ENCODE measurements around the gene TCF19. TPM values are rescaled to one million over a fixed set of nuclear protein-coding genes. Genes with fewer than 3 reads are reported as not detected.
"Not testable (repeated sequence)": the region's sequence is repeated elsewhere in the genome, so short reads cannot be mapped to it uniquely, and the experiment has no call there.

TCF19 gene
- total and polyA plus RNA-seq, 9 donors, result 3.9 to 9.9 (median 7.1) TPM

DNA sequence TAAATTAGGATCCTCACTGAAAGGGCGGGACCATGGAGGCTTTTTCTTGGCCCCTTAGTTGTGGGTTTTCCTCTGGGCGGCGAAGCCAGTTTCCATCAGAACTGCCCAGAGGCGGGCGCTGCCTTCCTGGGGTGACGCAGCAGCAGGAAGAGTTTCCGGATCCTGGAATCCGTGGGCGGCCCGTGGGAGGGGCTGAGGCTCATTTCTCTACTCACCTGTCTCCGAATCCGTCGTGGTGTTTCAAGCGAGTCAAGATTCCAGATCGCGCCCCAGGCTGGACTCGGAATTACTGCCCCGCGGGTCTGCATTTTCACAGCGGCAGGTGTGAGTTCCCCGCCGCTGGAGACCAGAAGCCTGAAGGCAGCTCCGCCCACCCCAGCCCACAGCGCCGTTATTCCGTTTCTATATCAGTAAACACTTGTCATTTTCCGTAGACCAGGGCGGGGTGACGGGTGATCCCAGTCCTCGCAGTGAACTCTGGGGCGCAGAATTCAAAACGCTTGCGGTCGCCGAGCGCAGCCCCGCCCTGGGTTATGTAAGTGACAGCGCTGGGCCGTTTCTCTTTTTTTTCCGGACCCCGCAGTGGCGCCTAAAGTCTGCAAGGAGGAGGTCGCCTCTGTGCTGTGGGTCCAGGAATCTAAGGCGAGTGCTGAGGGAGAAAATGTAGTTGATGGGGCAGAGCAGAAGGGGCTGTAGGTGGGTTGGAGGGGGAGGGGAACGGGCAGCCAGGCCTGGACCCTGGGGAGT lies 39.3 kb downstream of the TCF19 start:
- Histone ChIP-seq H3K9me3 (no peaks in the 10 kb centered on the region), H3K36me3 (no peaks in the 10 kb centered on the region), H3K27ac (peak overlapping the region; percentile 80 to 88), H3K4me3 (peak overlapping the region; percentile 81), H3K27me3 (no peaks in the 10 kb centered on the region), H3K4me1 (ENCODE audit: insufficient read depth) (peaks cover 2% of the 10 kb centered on the region)
- WGBS, 3 donors, result 0% methylated on average over 44 to 45 of the region's 45 CpGs
- intact Hi-C loops (cut with DNase I), result loop anchor here (5.0 to 10.0 kb wide), 3 partner anchors 157 to 170 kb away; partner anchors contain the start of gene HLA-B (in 1 of the 4)
- peak; percentile 88 to 91 (median 89) for DNase-seq
- TF ChIP-seq POLR2A (IDR thresholded peaks at IDR 0.05), result peak; percentile 78
- TF ChIP-seq, protein P1, sequence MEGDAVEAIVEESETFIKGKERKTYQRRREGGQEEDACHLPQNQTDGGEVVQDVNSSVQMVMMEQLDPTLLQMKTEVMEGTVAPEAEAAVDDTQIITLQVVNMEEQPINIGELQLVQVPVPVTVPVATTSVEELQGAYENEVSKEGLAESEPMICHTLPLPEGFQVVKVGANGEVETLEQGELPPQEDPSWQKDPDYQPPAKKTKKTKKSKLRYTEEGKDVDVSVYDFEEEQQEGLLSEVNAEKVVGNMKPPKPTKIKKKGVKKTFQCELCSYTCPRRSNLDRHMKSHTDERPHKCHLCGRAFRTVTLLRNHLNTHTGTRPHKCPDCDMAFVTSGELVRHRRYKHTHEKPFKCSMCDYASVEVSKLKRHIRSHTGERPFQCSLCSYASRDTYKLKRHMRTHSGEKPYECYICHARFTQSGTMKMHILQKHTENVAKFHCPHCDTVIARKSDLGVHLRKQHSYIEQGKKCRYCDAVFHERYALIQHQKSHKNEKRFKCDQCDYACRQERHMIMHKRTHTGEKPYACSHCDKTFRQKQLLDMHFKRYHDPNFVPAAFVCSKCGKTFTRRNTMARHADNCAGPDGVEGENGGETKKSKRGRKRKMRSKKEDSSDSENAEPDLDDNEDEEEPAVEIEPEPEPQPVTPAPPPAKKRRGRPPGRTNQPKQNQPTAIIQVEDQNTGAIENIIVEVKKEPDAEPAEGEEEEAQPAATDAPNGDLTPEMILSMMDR (IDR thresholded peaks at IDR 0.05), result peak in 2 of 3 donors; percentile 6 to 17
- peak; percentile 29 for TF ChIP-seq EP300 (IDR thresholded peaks at IDR 0.05)

DNA sequence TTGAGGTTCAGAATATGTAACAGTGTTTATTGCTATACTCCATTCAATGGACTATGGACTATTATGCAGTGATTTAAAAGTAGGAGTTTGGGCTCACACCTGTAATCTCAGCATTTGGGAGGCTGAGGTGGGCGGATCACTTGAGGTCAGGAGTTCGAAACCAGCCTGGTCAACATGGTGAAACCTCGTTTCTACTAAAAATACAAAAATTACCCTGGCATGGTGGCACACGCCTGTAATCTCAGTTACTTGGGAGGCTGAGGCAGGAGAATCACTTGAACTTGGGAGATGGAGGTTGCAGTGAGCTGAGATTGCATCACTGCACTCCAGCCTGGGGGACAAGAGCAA lies 40.7 kb downstream of the TCF19 start:
- not testable (repeated sequence) for H3K9me3 ChIP-seq; H3K36me3 ChIP-seq; DNase-seq; H3K27ac ChIP-seq; H3K4me3 ChIP-seq; H3K4me1 ChIP-seq (ENCODE audit: insufficient read depth); H3K27me3 ChIP-seq
- 93 to 95% (median 93%) methylated on average over 4 of the region's 4 CpGs for WGBS, 3 donors
- intact Hi-C loops (cut with DNase I), result loop anchor here (5.0 to 10.0 kb wide), 3 partner anchors 156 to 168 kb away; partner anchors contain the start of gene HLA-B (in 1 of the 4)

DNA sequence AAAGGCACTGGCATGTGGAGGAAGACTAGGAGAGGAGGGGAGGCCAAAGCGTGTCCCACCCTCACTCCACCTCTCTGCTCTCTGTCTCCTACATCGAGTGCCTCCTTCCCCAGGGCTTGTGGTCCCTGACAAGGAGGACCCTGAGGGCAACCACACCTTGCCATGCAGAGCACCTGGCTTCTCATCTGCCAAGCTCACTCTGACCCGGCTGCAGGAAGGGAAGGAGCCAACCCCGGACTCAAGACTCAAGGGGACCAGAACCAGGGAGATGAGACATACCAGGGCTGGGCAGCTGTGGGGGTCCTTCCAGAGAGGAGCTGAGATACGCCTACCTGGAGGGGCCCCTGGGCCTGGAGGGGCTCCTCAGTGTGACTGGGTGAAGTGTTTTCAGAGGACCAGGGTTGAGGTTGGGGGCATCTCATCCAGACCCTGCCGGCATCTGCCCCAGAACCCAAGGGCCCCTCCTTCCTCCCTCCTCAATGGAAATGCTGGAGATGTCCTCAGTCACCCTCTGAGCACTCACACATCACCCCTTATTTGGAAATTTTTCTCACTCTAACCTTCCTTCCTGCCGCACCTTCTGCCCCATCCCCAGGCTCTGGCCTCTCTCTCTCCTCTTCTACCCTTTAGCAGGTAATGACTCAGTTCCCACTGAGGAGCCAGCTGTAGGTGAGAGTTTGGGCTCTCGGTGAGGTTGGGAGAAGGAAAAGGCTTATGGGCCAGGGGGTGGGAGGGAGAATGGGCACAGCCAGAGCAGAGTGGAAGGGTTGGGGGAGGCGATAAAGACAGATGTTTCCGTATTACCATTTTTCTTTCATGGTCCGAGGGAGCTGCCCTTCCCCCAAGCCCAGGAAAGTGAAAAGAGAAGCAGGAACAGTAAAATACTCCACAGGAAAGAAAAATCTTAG lies 44.1 kb downstream of the TCF19 start:
- Histone ChIP-seq H3K4me3 (no peak overlapping the region), H3K9me3 (no peaks in the 10 kb centered on the region), H3K27me3 (no peaks in the 10 kb centered on the region), H3K27ac (no peak overlapping the region), H3K4me1 (ENCODE audit: insufficient read depth) (peaks cover 3% of the 10 kb centered on the region), H3K36me3 (no peaks in the 10 kb centered on the region)
- WGBS, 3 donors, result 53 to 55% (median 54%) methylated on average over 11 of the region's 11 CpGs
- TF ChIP-seq, protein P1 (IDR thresholded peaks at IDR 0.05), result no peak
- no peak for TF ChIP-seq POLR2A (IDR thresholded peaks at IDR 0.05)
- no peak for TF ChIP-seq EP300 (IDR thresholded peaks at IDR 0.05)
- DNase-seq, result no peak
- intact Hi-C loops (cut with DNase I), result loop anchor here in 1 of 4 donors (5.0 kb wide), 1 partner anchor 155 kb away; the partner anchor contains the start of gene HLA-B

DNA sequence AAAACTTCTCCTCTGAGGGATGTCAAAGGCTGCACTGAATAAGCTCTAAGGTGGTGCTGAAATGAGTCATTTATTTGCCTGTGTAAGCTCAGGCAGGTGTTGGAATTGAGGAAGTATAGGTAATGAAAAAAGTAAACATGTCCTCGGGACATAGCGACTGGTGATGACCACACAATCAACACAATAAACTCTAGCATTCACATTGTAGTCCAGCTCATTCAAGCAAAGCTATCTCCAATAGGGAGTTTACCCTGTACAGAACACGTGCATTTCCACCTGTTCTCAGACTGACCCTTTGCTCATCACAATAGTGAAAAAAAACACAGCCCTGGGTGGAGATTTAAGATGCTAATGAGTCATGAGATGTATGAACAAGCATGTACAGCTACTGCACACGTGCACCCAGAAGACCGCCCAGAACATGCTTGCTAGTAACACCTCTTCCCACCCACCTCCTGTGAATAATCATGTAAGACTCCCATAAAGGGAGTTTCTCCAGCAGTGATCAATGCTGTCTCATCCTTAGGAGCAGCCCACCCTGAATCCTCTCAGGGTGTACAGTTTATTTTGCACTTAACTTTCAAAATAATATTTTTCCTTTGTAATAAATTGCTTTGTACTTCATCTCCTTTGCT lies 45.1 kb downstream of the TCF19 start:
- Histone ChIP-seq H3K9me3 (no peaks in the 10 kb centered on the region), H3K27ac (peak overlapping the region in 1 of 2 donors; percentile 29), H3K4me1 (ENCODE audit: insufficient read depth) (peaks cover 3% of the 10 kb centered on the region), H3K36me3 (no peaks in the 10 kb centered on the region), H3K4me3 (peak overlapping the region; percentile 40), H3K27me3 (no peaks in the 10 kb centered on the region)
- intact Hi-C loops (cut with DNase I), result loop anchor here in 1 of 4 donors (5.0 kb wide), 1 partner anchor 154 kb away; the partner anchor contains the start of gene HLA-B
- TF ChIP-seq EP300 (IDR thresholded peaks at IDR 0.05) (no peak), POLR2A (IDR thresholded peaks at IDR 0.05) (no peak)
- no peak for DNase-seq
- WGBS, 3 donors, result 7 to 38% (median 11%) methylated on average over 5 of the region's 5 CpGs

DNA sequence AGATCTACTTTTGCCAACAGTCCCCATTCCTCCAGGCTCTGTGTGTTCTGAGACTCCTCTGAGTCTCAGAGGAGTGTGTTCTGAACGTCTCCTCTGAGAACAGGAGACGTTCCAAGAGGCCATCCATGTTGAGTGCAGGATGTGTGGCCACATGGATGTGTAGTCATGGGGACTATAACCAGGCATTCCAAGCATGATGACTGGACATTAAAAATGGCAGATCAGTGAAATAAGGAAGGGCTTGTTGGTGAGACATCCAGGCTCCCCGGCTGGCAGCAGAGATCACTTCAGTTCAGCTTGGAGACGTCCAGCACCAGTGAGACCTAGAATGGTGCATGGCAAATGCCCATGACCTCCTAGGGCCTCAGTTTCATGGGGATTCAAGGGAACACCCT lies 46.4 kb downstream of the TCF19 start:
- WGBS, 3 donors, result 73 to 83% (median 81%) methylated on average over 4 of the region's 4 CpGs
- H3K9me3 ChIP-seq, result no peaks in the 10 kb centered on the region
- no peak for DNase-seq
- no peak overlapping the region for H3K4me3 ChIP-seq
- no peak overlapping the region for H3K27ac ChIP-seq
- no peaks in the 10 kb centered on the region for H3K27me3 ChIP-seq
- TF ChIP-seq, protein P1 (IDR thresholded peaks at IDR 0.05), result no peak
- TF ChIP-seq EP300 (IDR thresholded peaks at IDR 0.05) (no peak), POLR2A (IDR thresholded peaks at IDR 0.05) (no peak)
- peaks cover 2% of the 10 kb centered on the region for H3K4me1 ChIP-seq (ENCODE audit: insufficient read depth)
- no peaks in the 10 kb centered on the region for H3K36me3 ChIP-seq
- intact Hi-C loops (cut with DNase I), result loop anchor here in 1 of 4 donors (5.0 kb wide), 1 partner anchor 153 kb away; the partner anchor contains the start of gene HLA-B

All from ovary (tissue), 9 donors.